Osteocyte (in vitro differentiated cells): ENCODE results near the gene CSNK1G2. TPM values are rescaled to one million over a fixed set of nuclear protein-coding genes. Genes with fewer than 3 reads are reported as not detected.

Source experiments
- DNase-seq: peaks from one replicate; pipeline ENCODE4 v3.0.0; 2021; ENCODE audit warnings: mixed read lengths; ENCODE audit not compliant: unreplicated experiment; ENCODE audit errors: extremely low spot score
- H3K27ac Mint-ChIP-seq: one replicate; pipeline ENCODE4 v1.8.0; 2021; ENCODE audit warnings: mild to moderate bottlenecking, mixed read lengths; ENCODE audit not compliant: unreplicated experiment
- H3K27me3 Mint-ChIP-seq: one replicate; pipeline ENCODE4 v1.8.0; 2021; ENCODE audit warnings: mixed read lengths; ENCODE audit not compliant: unreplicated experiment
- H3K36me3 Mint-ChIP-seq: one replicate; pipeline ENCODE4 v1.8.0; 2021; ENCODE audit warnings: mixed read lengths; ENCODE audit not compliant: unreplicated experiment
- H3K4me1 Mint-ChIP-seq: one replicate; pipeline ENCODE4 v1.8.0; 2021; ENCODE audit warnings: mixed read lengths; ENCODE audit not compliant: unreplicated experiment
- H3K4me3 Mint-ChIP-seq: one replicate; pipeline ENCODE4 v1.8.0; 2021; ENCODE audit warnings: mild to moderate bottlenecking, moderate library complexity, mixed read lengths; ENCODE audit not compliant: unreplicated experiment
- H3K9me3 Mint-ChIP-seq: one replicate; pipeline ENCODE4 v1.8.0; 2021; ENCODE audit warnings: mixed read lengths; ENCODE audit not compliant: unreplicated experiment
- CTCF ChIP-seq: fragments of 200-600 bp; sonication (generic); IDR thresholded peaks from 2 replicates; pipeline ENCODE4 v1.5.0; 2021; ENCODE audit warnings: antibody characterized with exemption, mild to moderate bottlenecking, moderate library complexity
- total RNA-seq: library from RNA; stranded (reverse); gene quantifications from 2 replicates; pipeline ENCODE4 v1.2.1, GENCODE V29; 2021

CSNK1G2 gene
- total RNA-seq, 1 donor from 2014 or later, result 72.2 TPM

GRCh38 chr19:1954532-1954933, 13.6 kb downstream of the CSNK1G2 start:
- no peak for DNase-seq
- H3K27me3 Mint-ChIP-seq, result no peaks in the 10 kb centered on the region
- H3K27ac Mint-ChIP-seq, result no peak overlapping the region
- no peaks in the 10 kb centered on the region for H3K9me3 Mint-ChIP-seq
- TF ChIP-seq CTCF, result no peak
- no peak overlapping the region for H3K4me3 Mint-ChIP-seq
- peaks cover 10% of the 10 kb centered on the region for H3K4me1 Mint-ChIP-seq
- no peaks in the 10 kb centered on the region for H3K36me3 Mint-ChIP-seq

GRCh38 chr19:1955171-1956121, 14.5 kb downstream of the CSNK1G2 start:
- Mint-ChIP-seq H3K27ac (peak overlapping the region; percentile 23), H3K9me3 (no peaks in the 10 kb centered on the region)
- no peak for TF ChIP-seq CTCF

GRCh38 chr19:1956122-1956494, 15.1 kb downstream of the CSNK1G2 start:
- H3K4me3 Mint-ChIP-seq, result no peak overlapping the region
- TF ChIP-seq CTCF, result no peak
- H3K9me3 Mint-ChIP-seq, result no peaks in the 10 kb centered on the region
- H3K27ac Mint-ChIP-seq, result no peak overlapping the region
- H3K27me3 Mint-ChIP-seq, result no peaks in the 10 kb centered on the region
- H3K4me1 Mint-ChIP-seq, result peaks cover 10% of the 10 kb centered on the region
- no peaks in the 10 kb centered on the region for H3K36me3 Mint-ChIP-seq
- no peak for DNase-seq

More at GRCh38 chr19:1955171-1956121, 14.5 kb downstream of the CSNK1G2 start:
- Mint-ChIP-seq H3K4me3 (no peak overlapping the region), H3K27me3 (no peaks in the 10 kb centered on the region), H3K36me3 (no peaks in the 10 kb centered on the region), H3K4me1 (peaks cover 10% of the 10 kb centered on the region)
- no peak for DNase-seq

GRCh38 chr19:1956868-1957492, 16.0 kb downstream of the CSNK1G2 start:
- TF ChIP-seq CTCF, result no peak
- no peaks in the 10 kb centered on the region for H3K27me3 Mint-ChIP-seq
- H3K9me3 Mint-ChIP-seq, result no peaks in the 10 kb centered on the region
- no peaks in the 10 kb centered on the region for H3K36me3 Mint-ChIP-seq
- DNase-seq, result no peak
- H3K27ac Mint-ChIP-seq, result no peak overlapping the region
- H3K4me3 Mint-ChIP-seq, result no peak overlapping the region
- H3K4me1 Mint-ChIP-seq, result peaks cover 10% of the 10 kb centered on the region

GRCh38 chr19:1957562-1958248, 16.7 kb downstream of the CSNK1G2 start:
- no peak for DNase-seq
- no peaks in the 10 kb centered on the region for H3K36me3 Mint-ChIP-seq
- no peak overlapping the region for H3K27ac Mint-ChIP-seq
- no peak overlapping the region for H3K4me3 Mint-ChIP-seq
- H3K4me1 Mint-ChIP-seq, result peaks cover 8% of the 10 kb centered on the region
- H3K27me3 Mint-ChIP-seq, result no peaks in the 10 kb centered on the region
- no peak for TF ChIP-seq CTCF
- H3K9me3 Mint-ChIP-seq, result no peaks in the 10 kb centered on the region
